T-helper 1 cell treated with Interleukin-12 subunit alpha and Interleukin-12 subunit beta and Interleukin-4 antibody, amounts not matched to agents 30 ng/mL and 1 ng/mL, for 36 hours (primary cell): ENCODE measurements around the gene GRIK1. TPM values are rescaled to one million over a fixed set of nuclear protein-coding genes. Genes with fewer than 3 reads are reported as not detected.

ENCODE experiments used
- intact Hi-C: fragments of 100-400 bp; cut with micrococcal nuclease; formaldehyde crosslinking; loops from one replicate; pipeline ENCODE4 v1.15.1; 2024
- total RNA-seq: library from RNA; stranded (reverse); gene quantifications from 2 replicates; pipeline ENCODE4 v1.2.3, GENCODE V29; 2022

The GRIK1 gene
- total RNA-seq, 1 donor from 2014 or later = not detected

GRCh38 chr21:29547998-29548397 is 391.8 kb downstream of the GRIK1 start:
- intact Hi-C loops = no loop called here

GRCh38 chr21:29546071-29546470 is 393.7 kb downstream of the GRIK1 start:
- intact Hi-C loops = no loop called here

GRCh38 chr21:29540289-29540688 is 399.5 kb downstream of the GRIK1 start:
- intact Hi-C loops = no loop called here

GRCh38 chr21:29538115-29538514 is 401.7 kb downstream of the GRIK1 start:
- intact Hi-C loops = no loop called here

GRCh38 chr21:29534448-29534847 is 405.3 kb downstream of the GRIK1 start:
- intact Hi-C loops = no loop called here

GRCh38 chr21:29529139-29529538 is 410.7 kb downstream of the GRIK1 start:
- intact Hi-C loops = no loop called here

- intact Hi-C loops = no loop called here
These were observed 413.3 kb downstream of the GRIK1 start for GRCh38 chr21:29526545-29526944.

- intact Hi-C loops = no loop called here
These were observed 415.7 kb downstream of the GRIK1 start for GRCh38 chr21:29524055-29524454.

- intact Hi-C loops = no loop called here
These were observed 416.1 kb downstream of the GRIK1 start for GRCh38 chr21:29523646-29524045.

- intact Hi-C loops = no loop called here
These were observed 417.9 kb downstream of the GRIK1 start for GRCh38 chr21:29521872-29522271.

GRCh38 chr21:29520171-29520570 is 419.6 kb downstream of the GRIK1 start:
- intact Hi-C loops = no loop called here

GRCh38 chr21:29514652-29515247 is 425.0 kb downstream of the GRIK1 start:
- intact Hi-C loops = no loop called here

- intact Hi-C loops = no loop called here
These were observed 426.3 kb downstream of the GRIK1 start for GRCh38 chr21:29513535-29513934.

GRCh38 chr21:29511096-29511495 is 428.7 kb downstream of the GRIK1 start:
- intact Hi-C loops = no loop called here

GRCh38 chr21:29509121-29509520 is 430.7 kb downstream of the GRIK1 start:
- intact Hi-C loops = no loop called here

- intact Hi-C loops = no loop called here
These were observed 431.5 kb downstream of the GRIK1 start for GRCh38 chr21:29508301-29508700.

- intact Hi-C loops = no loop called here
These were observed 432.8 kb downstream of the GRIK1 start for GRCh38 chr21:29506947-29507346.

GRCh38 chr21:29506214-29506613 is 433.6 kb downstream of the GRIK1 start:
- intact Hi-C loops = no loop called here

- intact Hi-C loops = no loop called here
These were observed 435.0 kb downstream of the GRIK1 start for GRCh38 chr21:29504751-29505321.

- intact Hi-C loops = no loop called here
These were observed 438.3 kb downstream of the GRIK1 start for GRCh38 chr21:29501451-29501850.

GRCh38 chr21:29499734-29500343 is 440.0 kb downstream of the GRIK1 start:
- intact Hi-C loops = no loop called here

- intact Hi-C loops = no loop called here
These were observed 440.6 kb downstream of the GRIK1 start for GRCh38 chr21:29499229-29499628.

- intact Hi-C loops = no loop called here
These were observed 443.5 kb downstream of the GRIK1 start for GRCh38 chr21:29496337-29496736.
